Peyer's patch (tissue), 4 donors: ENCODE data around the gene IL13RA1. TPM values are rescaled to one million over a fixed set of nuclear protein-coding genes. Genes with fewer than 3 reads are reported as not detected.

Source experiments
- DNase-seq, 3 donors: peaks; one replicate each; pipeline ENCODE4 v3.0.0-alpha.2; 2017 to 2019
- H3K27ac ChIP-seq, 4 donors: fragments of 200-600 bp; sonication (generic); one replicate each; pipeline ENCODE4 v1.5.1; 2016 to 2019
- H3K27me3 ChIP-seq, 2 donors: fragments of 200-600 bp; sonication (generic); one replicate each; pipeline ENCODE4 v1.5.1; 2019
- H3K36me3 ChIP-seq, 3 donors: fragments of 200-600 bp; sonication (generic); one replicate each; pipeline ENCODE4 v1.5.1; 2016 to 2019
- H3K4me1 ChIP-seq, 4 donors: fragments of 200-600 bp; sonication (generic); one replicate each; pipeline ENCODE4 v1.5.1; 2016 to 2019
- H3K4me3 ChIP-seq, 4 donors: fragments of 200-600 bp; sonication (generic); 1 replicate in 3 of 4; 2 replicates in 1 of 4; pipeline ENCODE4 v1.5.1; 2016 to 2019; ENCODE audit warnings: mild to moderate bottlenecking in 1 of 4
- H3K9me3 ChIP-seq, 4 donors: fragments of 200-600 bp; sonication (generic); one replicate each; pipeline ENCODE4 v1.5.1; 2016 to 2019; ENCODE audit warnings: mild to moderate bottlenecking in 1 of 4
- POLR2A ChIP-seq, 2 donors: fragments of 450-650 bp; IDR thresholded peaks; one replicate each; pipeline ENCODE4 v1.5.1; 2017; ENCODE audit warnings: antibody characterized with exemption in 2 of 2, mild to moderate bottlenecking in 2 of 2, moderate library complexity in 2 of 2
- total RNA-seq, 4 donors: library from RNA; depleted of rRNA; stranded (reverse); fragments of >200 nt; gene quantifications; one replicate each; pipeline ENCODE4 v1.1.0, GENCODE V29; 2016
- TF ChIP-seq, protein P1 (sequence below), 6 experiments: fragments of 450-650 bp in 4 of 6; fragments of 200-600 bp in 2 of 6; sonication (generic) in 1 of 6; IDR thresholded peaks; one replicate each; pipeline ENCODE4 v1.5.1; 2017 to 2019; ENCODE audit warnings: antibody characterized with exemption in 6 of 6, mild to moderate bottlenecking in 3 of 6, moderate library complexity in 1 of 6

The IL13RA1 gene
- total RNA-seq, 4 donors from 2014 or later: 38.0 to 98.3 (median 63.0) TPM

DNA sequence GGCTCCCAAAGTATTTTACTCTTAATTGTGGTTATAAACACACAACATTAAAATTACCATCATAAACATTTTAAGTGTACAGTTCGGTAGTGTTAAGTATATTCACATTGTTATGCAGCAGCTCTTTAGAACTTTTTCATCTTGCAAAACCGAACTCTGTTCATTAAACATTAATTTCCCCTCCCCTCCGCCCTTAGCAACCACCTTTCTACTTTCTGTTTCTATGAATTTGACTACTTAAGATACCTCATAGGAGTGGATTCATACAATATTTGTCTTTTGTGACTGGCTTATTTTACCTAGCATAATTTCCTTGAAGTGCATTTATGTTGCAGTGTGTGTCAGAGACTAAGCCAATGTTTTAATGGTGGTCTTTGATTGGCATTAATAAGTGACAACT, 32.6 kb downstream of the IL13RA1 start:
- no peaks in the 10 kb centered on the region for H3K27me3 ChIP-seq
- TF ChIP-seq, protein P1, sequence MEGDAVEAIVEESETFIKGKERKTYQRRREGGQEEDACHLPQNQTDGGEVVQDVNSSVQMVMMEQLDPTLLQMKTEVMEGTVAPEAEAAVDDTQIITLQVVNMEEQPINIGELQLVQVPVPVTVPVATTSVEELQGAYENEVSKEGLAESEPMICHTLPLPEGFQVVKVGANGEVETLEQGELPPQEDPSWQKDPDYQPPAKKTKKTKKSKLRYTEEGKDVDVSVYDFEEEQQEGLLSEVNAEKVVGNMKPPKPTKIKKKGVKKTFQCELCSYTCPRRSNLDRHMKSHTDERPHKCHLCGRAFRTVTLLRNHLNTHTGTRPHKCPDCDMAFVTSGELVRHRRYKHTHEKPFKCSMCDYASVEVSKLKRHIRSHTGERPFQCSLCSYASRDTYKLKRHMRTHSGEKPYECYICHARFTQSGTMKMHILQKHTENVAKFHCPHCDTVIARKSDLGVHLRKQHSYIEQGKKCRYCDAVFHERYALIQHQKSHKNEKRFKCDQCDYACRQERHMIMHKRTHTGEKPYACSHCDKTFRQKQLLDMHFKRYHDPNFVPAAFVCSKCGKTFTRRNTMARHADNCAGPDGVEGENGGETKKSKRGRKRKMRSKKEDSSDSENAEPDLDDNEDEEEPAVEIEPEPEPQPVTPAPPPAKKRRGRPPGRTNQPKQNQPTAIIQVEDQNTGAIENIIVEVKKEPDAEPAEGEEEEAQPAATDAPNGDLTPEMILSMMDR (IDR thresholded peaks at IDR 0.05): no peak
- no peak for TF ChIP-seq POLR2A (IDR thresholded peaks at IDR 0.05)
- DNase-seq: no peak
- H3K36me3 ChIP-seq: no peaks in the 10 kb centered on the region
- no peaks in the 10 kb centered on the region for H3K9me3 ChIP-seq
- H3K27ac ChIP-seq: no peak overlapping the region
- no peak overlapping the region for H3K4me3 ChIP-seq
- no peaks in the 10 kb centered on the region for H3K4me1 ChIP-seq

GRCh38 chrX:118761939-118762707, 34.7 kb downstream of the IL13RA1 start:
- no peaks in the 10 kb centered on the region for H3K36me3 ChIP-seq
- no peak for DNase-seq
- no peak overlapping the region for H3K27ac ChIP-seq
- TF ChIP-seq, protein P1 (IDR thresholded peaks at IDR 0.05): no peak
- no peak for TF ChIP-seq POLR2A (IDR thresholded peaks at IDR 0.05)
- no peaks in the 10 kb centered on the region for H3K27me3 ChIP-seq
- H3K9me3 ChIP-seq: no peaks in the 10 kb centered on the region
- no peak overlapping the region for H3K4me3 ChIP-seq
- no peaks in the 10 kb centered on the region for H3K4me1 ChIP-seq

DNA sequence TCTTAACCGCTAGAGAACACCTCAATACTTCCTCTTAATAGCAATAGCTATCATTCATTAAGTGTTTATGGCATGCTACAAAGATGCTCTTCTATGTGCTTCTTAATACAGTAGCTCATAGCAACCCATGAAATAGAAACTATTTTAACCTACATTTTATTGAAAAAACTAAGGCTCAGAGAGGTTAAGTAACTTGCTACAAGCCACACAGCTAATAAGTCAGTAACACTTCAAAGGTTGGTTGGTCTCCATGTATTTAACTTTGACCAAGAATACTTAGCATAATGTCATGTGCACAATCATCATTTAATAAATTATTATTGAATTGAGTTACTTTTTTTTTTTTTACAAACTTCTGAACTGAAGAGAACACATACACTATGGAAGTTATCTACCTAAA, 36.1 kb downstream of the IL13RA1 start:
- Histone ChIP-seq H3K4me3 (no peak overlapping the region), H3K9me3 (no peaks in the 10 kb centered on the region), H3K27ac (no peak overlapping the region), H3K4me1 (no peaks in the 10 kb centered on the region), H3K36me3 (no peaks in the 10 kb centered on the region), H3K27me3 (no peaks in the 10 kb centered on the region)
- TF ChIP-seq POLR2A (IDR thresholded peaks at IDR 0.05): no peak
- TF ChIP-seq, protein P1 (IDR thresholded peaks at IDR 0.05): no peak
- no peak for DNase-seq

- no peak overlapping the region for H3K27ac ChIP-seq
- no peaks in the 10 kb centered on the region for H3K4me1 ChIP-seq
- H3K9me3 ChIP-seq: no peaks in the 10 kb centered on the region
- H3K36me3 ChIP-seq: no peaks in the 10 kb centered on the region
- no peaks in the 10 kb centered on the region for H3K27me3 ChIP-seq
- DNase-seq: no peak
- no peak for TF ChIP-seq POLR2A (IDR thresholded peaks at IDR 0.05)
- TF ChIP-seq, protein P1 (IDR thresholded peaks at IDR 0.05): no peak
- H3K4me3 ChIP-seq: no peak overlapping the region
Observed at GRCh38 chrX:118764122-118764521, 36.7 kb downstream of the IL13RA1 start.

DNA sequence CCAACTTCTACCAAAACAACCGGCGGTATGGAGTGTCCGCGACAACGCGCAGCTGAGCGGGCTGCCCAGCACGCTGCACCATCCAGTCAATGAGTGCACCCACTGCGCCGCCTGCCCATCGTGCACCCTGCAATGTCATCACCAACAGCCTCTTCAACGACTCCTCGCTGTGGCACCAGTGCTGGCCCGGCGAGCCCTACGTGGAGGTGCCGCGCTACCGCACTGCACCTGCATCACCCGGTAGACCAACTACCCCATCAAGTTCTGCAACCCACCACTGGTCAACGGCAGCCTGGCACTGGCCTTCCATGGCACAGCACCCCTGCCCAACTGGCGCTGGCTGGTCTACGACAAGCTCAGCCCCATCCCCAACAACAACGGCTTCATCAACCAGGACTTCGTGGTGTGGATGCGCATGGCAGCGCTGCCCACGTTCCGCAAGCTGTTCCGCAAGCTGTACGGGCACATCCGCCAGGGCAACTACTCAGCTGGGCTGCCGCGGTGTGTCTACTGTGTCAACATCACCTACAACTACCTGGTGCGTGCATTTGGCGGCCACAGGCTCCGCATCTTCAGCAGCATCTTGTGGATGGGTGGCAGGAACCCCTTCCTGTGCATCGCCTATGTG, 42.8 kb downstream of the IL13RA1 start:
- H3K27me3 ChIP-seq: no peaks in the 10 kb centered on the region
- H3K27ac ChIP-seq: no peak overlapping the region
- H3K36me3 ChIP-seq: peaks cover 0 to 5% (median 0%) of the 10 kb centered on the region in 3 donors
- TF ChIP-seq, protein P1 (IDR thresholded peaks at IDR 0.05): no peak
- no peak for TF ChIP-seq POLR2A (IDR thresholded peaks at IDR 0.05)
- H3K9me3 ChIP-seq: no peaks in the 10 kb centered on the region
- no peak overlapping the region for H3K4me3 ChIP-seq
- no peaks in the 10 kb centered on the region for H3K4me1 ChIP-seq
- no peak for DNase-seq
